ENCODE measurements around the gene FRRS1L. TPM values are rescaled to one million over a fixed set of nuclear protein-coding genes. Genes with fewer than 3 reads are reported as not detected.

Gene FRRS1L
- total RNA-seq (2021) (0.71 to 1.1 TPM (median 1.0 TPM) in 3 replicates), Bru-seq, nascent RNA (percentile 28 among the genes with signal in this experiment)
- long read RNA-seq, experiment 1, partial matches to known transcripts = 0 of 1 reads
- long read RNA-seq, experiment 1, other reads (novel, unspliced or antisense) = 1 of 1 reads
- long read RNA-seq, experiment 2, partial matches to known transcripts = 1 of 3 reads
- long read RNA-seq, experiment 2, other reads (novel, unspliced or antisense) = 2 of 3 reads
- long read RNA-seq, experiment 3 = 0 reads

GRCh38 chr9:109166771-109167601, at the start of gene FRRS1L:
TSS of gene FRRS1L (minus strand) at chr9:109167249. CDS start at chr9:109167138, 111 bp downstream.
- Mint-ChIP-seq H3K9me3 (peaks cover 11% of the 10 kb centered on the region), H3K27me3 (ENCODE audit: low read depth) (peaks cover 48% of the 10 kb centered on the region), H3K4me1 (peaks cover 9% of the 10 kb centered on the region), H3K36me3 (peaks cover 7% of the 10 kb centered on the region; the same call in 1 of the 2 replicates), H3K4me3 (peak within 1 kb of the TSS; percentile 82), H3K27ac (no peak within 1 kb of the TSS)
- TF ChIP-seq ZNF416 (CRISPR knock-in tag; IDR thresholded peaks at IDR 0.05) = no peak
- peak; percentile 9; the same call in 1 of the 2 replicates for TF ChIP-seq ZNF423 (CRISPR knock-in tag; IDR thresholded peaks at IDR 0.05)
- 0 out of 2 replicates have a peak, but pooled peaks have one; percentile 24 for TF ChIP-seq FOXP1 (CRISPR knock-in tag; IDR thresholded peaks at IDR 0.05; ENCODE audit: borderline replicate concordance)
- TF ChIP-seq IRF1 (CRISPR knock-in tag; IDR thresholded peaks at IDR 0.05) = no peak
- TF ChIP-seq SMAD4 (CRISPR knock-in tag; IDR thresholded peaks at IDR 0.05) = no peak
- POLR2A ChIA-PET = interaction anchor here (1.0 to 2.3 kb wide), 2 partner anchors 16 to 47 kb away, joined by 5 to 9 read pairs; partner anchors contain the start of gene TMEM245
- CTCF ChIA-PET = interaction anchor here (0.6 to 5.8 kb wide), 5 partner anchors 16 to 179 kb away, joined by 3 to 37 read pairs (median 3); no protein-coding TSS in a partner anchor
- peak; percentile 75 for ATAC-seq
- DNase-seq (ENCODE audit: low spot score) = peak; percentile 60

- ChIA-PET CTCF (interaction anchor here (1.6 kb wide), 1 partner anchor 31 kb away, joined by 6 read pairs; no protein-coding TSS in a partner anchor), POLR2A (no interaction called here)
Observed at GRCh38 chr9:109214414-109214813, 47.4 kb upstream of the FRRS1L start.

More at GRCh38 chr9:109214414-109214813, 47.4 kb upstream of the FRRS1L start:
- DNase-seq (ENCODE audit: low spot score) (no peak), ATAC-seq (no peak)
- no peak overlapping the region for H3K27ac Mint-ChIP-seq
- TF ChIP-seq GABPB1 (CRISPR knock-in tag; IDR thresholded peaks at IDR 0.05) (no peak), ZSCAN18 (CRISPR knock-in tag; IDR thresholded peaks at IDR 0.05) (no peak), ZMAT4 (CRISPR knock-in tag; IDR thresholded peaks at IDR 0.05) (no peak), ZNF281 (CRISPR knock-in tag; IDR thresholded peaks at IDR 0.05) (no peak), TEAD1 (CRISPR knock-in tag; IDR thresholded peaks at IDR 0.05) (no peak), ZNF138 (CRISPR knock-in tag; conservative IDR thresholded peaks at IDR 0.05) (no peak), IRF1 (CRISPR knock-in tag; IDR thresholded peaks at IDR 0.05) (no peak), ZNF219 (CRISPR knock-in tag; IDR thresholded peaks at IDR 0.05; ENCODE audit: borderline replicate concordance) (no peak), MAX (CRISPR knock-in tag; IDR thresholded peaks at IDR 0.05) (no peak), ERG (CRISPR knock-in tag; IDR thresholded peaks at IDR 0.05) (no peak), ATF2 (CRISPR knock-in tag; IDR thresholded peaks at IDR 0.05; ENCODE audit: borderline replicate concordance, low read depth) (no peak), CREM (CRISPR knock-in tag; IDR thresholded peaks at IDR 0.05) (no peak)
- H3K27me3 Mint-ChIP-seq (ENCODE audit: low read depth) = no peaks in the 10 kb centered on the region; the same call in 1 of the 2 replicates
- no peaks in the 10 kb centered on the region for H3K36me3 Mint-ChIP-seq
- no peaks in the 10 kb centered on the region for H3K9me3 Mint-ChIP-seq
- H3K4me1 Mint-ChIP-seq = peaks cover 4% of the 10 kb centered on the region
- H3K4me3 Mint-ChIP-seq = no peak overlapping the region
